ENCODE measurements around the gene SCGB2B2. TPM values are rescaled to one million over a fixed set of nuclear protein-coding genes. Genes with fewer than 3 reads are reported as not detected.

SCGB2B2 gene
- total RNA-seq, 3 donors from 2014 or later, result 0.80 to 5.6 (median 0.98) TPM

GRCh38 chr19:34645551-34645950, 31.4 kb downstream of the SCGB2B2 start:
- DNase-seq (ENCODE audit: low spot score in 2 of 2), result no peak
- no peaks in the 10 kb centered on the region for H3K27me3 ChIP-seq
- intact Hi-C loops (cut with DNase I; ENCODE audit: low total_unique reads), result no loop called here
- no peaks in the 10 kb centered on the region for H3K4me1 ChIP-seq
- H3K4me3 ChIP-seq, result no peak overlapping the region
- no peaks in the 10 kb centered on the region for H3K36me3 ChIP-seq
- H3K27ac ChIP-seq, result no peak overlapping the region
- H3K9me3 ChIP-seq, result no peaks in the 10 kb centered on the region
- TF ChIP-seq POLR2AphosphoS5 (IDR thresholded peaks at IDR 0.05) (no peak), CTCF (IDR thresholded peaks at IDR 0.05) (no peak), POLR2A (IDR thresholded peaks at IDR 0.05) (no peak)

GRCh38 chr19:34644991-34645461, 31.9 kb downstream of the SCGB2B2 start:
- Histone ChIP-seq H3K36me3 (no peaks in the 10 kb centered on the region), H3K27me3 (no peaks in the 10 kb centered on the region), H3K27ac (no peak overlapping the region), H3K9me3 (no peaks in the 10 kb centered on the region), H3K4me1 (no peaks in the 10 kb centered on the region), H3K4me3 (no peak overlapping the region)
- intact Hi-C loops (cut with DNase I; ENCODE audit: low total_unique reads), result no loop called here
- TF ChIP-seq POLR2A (IDR thresholded peaks at IDR 0.05) (no peak), POLR2AphosphoS5 (IDR thresholded peaks at IDR 0.05) (no peak), CTCF (IDR thresholded peaks at IDR 0.05) (no peak)
- peak in 1 of 2 donors; percentile 70 for DNase-seq (ENCODE audit: low spot score in 2 of 2)

GRCh38 chr19:34642241-34642640, 34.7 kb downstream of the SCGB2B2 start:
- Histone ChIP-seq H3K4me3 (no peak overlapping the region), H3K27me3 (no peaks in the 10 kb centered on the region), H3K4me1 (no peaks in the 10 kb centered on the region), H3K27ac (no peak overlapping the region), H3K36me3 (no peaks in the 10 kb centered on the region), H3K9me3 (no peaks in the 10 kb centered on the region)
- no peak for DNase-seq (ENCODE audit: low spot score in 2 of 2)
- TF ChIP-seq POLR2AphosphoS5 (IDR thresholded peaks at IDR 0.05) (no peak), POLR2A (IDR thresholded peaks at IDR 0.05) (no peak), CTCF (IDR thresholded peaks at IDR 0.05) (no peak)
- intact Hi-C loops (cut with DNase I; ENCODE audit: low total_unique reads), result no loop called here

- Histone ChIP-seq H3K9me3 (peaks cover 15 to 18% of the 10 kb centered on the region in 2 donors), H3K4me3 (no peak overlapping the region), H3K27ac (no peak overlapping the region), H3K4me1 (no peaks in the 10 kb centered on the region), H3K36me3 (no peaks in the 10 kb centered on the region), H3K27me3 (no peaks in the 10 kb centered on the region)
- DNase-seq (ENCODE audit: low spot score in 2 of 2), result no peak
- TF ChIP-seq CTCF (IDR thresholded peaks at IDR 0.05) (peak; percentile 26 to 68 (median 67)), POLR2A (IDR thresholded peaks at IDR 0.05) (no peak)
- intact Hi-C loops (cut with DNase I; ENCODE audit: low total_unique reads), result loop anchor here (2.0 kb wide), 1 partner anchor 73 kb away; no protein-coding TSS in a partner anchor
Observed at GRCh38 chr19:34639491-34640085, 37.4 kb downstream of the SCGB2B2 start.

GRCh38 chr19:34633802-34634201, 43.2 kb downstream of the SCGB2B2 start:
- intact Hi-C loops (cut with DNase I; ENCODE audit: low total_unique reads), result no loop called here
- TF ChIP-seq POLR2A (IDR thresholded peaks at IDR 0.05) (no peak), POLR2AphosphoS5 (IDR thresholded peaks at IDR 0.05) (no peak), CTCF (IDR thresholded peaks at IDR 0.05) (no peak)
- Histone ChIP-seq H3K27me3 (no peaks in the 10 kb centered on the region), H3K4me3 (no peak overlapping the region), H3K36me3 (no peaks in the 10 kb centered on the region), H3K9me3 (peaks cover 18 to 29% of the 10 kb centered on the region in 2 donors), H3K27ac (no peak overlapping the region), H3K4me1 (no peaks in the 10 kb centered on the region)
- DNase-seq (ENCODE audit: low spot score in 2 of 2), result no peak

Other genes with a start within 250 kb of the SCGB2B2 start
- gene UBA2, start 248.8 kb downstream of the SCGB2B2 start, total RNA-seq, result 100 to 1,000 TPM; 105 to 176 (median 127) TPM
- 10 to 100 TPM; 11.9 to 20.6 (median 14.9) TPM for gene WTIP, start 195.4 kb downstream of the SCGB2B2 start, total RNA-seq
- gene ZNF302, start 519 bp upstream of the SCGB2B2 start, total RNA-seq, result 10 to 100 TPM; 24.2 to 54.2 (median 33.1) TPM
- 10 to 100 TPM; 15.7 to 48.3 (median 22.0) TPM for gene ZNF181, start 57.1 kb upstream of the SCGB2B2 start, total RNA-seq
- 10 to 100 TPM in 1 of 3 donors, 1 to 10 TPM in 2; 5.6 to 12.7 (median 8.2) TPM for gene ZNF599, start 96.1 kb upstream of the SCGB2B2 start, total RNA-seq
- gene ZNF30, start 249.7 kb upstream of the SCGB2B2 start, total RNA-seq, result 1 to 10 TPM; 1.6 to 3.8 (median 2.0) TPM